ENCODE data around the gene USP43. TPM values are rescaled to one million over a fixed set of nuclear protein-coding genes. Genes with fewer than 3 reads are reported as not detected.

USP43 gene
- polyA plus RNA-seq, 1 donor (not counting 4 experiments of a cell fraction or from before 2014, with no cell fraction given): 2.2 TPM

DNA sequence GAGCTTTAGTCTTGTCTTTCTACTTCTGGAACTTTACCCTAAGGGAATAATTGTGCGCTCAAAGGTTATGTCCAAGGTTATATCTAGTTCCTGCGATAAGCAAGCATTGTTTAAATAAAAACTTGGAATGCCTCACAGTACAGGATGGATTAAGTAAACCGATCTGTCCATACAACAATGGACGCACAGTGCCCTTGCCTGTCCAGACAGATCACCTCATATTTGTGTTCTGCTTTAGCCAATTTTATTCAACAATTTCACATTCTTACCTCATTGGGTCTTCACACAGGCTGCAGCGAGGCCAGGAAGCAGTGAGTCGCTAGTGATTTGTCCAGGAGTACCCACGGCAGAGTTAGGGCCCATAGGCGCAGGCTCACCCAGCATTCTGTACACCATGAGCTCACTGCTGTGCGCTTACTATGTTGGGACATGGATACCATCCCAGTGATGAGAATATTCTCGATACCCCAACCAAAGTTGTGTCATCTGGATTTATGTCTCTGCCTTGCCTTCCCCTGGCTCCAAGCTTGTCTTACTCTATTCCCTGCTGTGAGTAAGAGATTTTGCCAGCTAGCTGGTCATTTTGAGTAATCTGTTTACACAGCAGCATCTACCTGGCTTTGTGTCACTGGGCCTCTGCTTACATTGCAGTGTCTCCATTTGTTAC lies 39.8 kb downstream of the USP43 start:
- Histone ChIP-seq H3K9ac (ENCODE audit: control insufficient read depth, extremely low read depth, insufficient read depth, low read length) (no peak overlapping the region), H3K4me1 (ENCODE audit: control insufficient read depth, extremely low read depth, insufficient read depth, low read length) (no peaks in the 10 kb centered on the region), H3K9me3 (ENCODE audit: control insufficient read depth, low read depth, low read length) (peaks cover 4% of the 10 kb centered on the region), H3K4me2 (ENCODE audit: control insufficient read depth, extremely low read depth, insufficient read depth, low read depth, low read length) (no peak overlapping the region), H3K27me3 (ENCODE audit: control insufficient read depth, extremely low read depth, insufficient read depth, low read length) (no peaks in the 10 kb centered on the region), H3K4me3 (ENCODE audit: control insufficient read depth in 2 of 3, extremely low read depth in 1 of 3, insufficient read depth in 2 of 3, low read depth in 1 of 3, low read length in 3 of 3) (no peak overlapping the region), H3K79me2 (ENCODE audit: control insufficient read depth, insufficient read depth, low read length) (no peaks in the 10 kb centered on the region), H4K20me1 (ENCODE audit: control insufficient read depth, extremely low read depth, insufficient read depth, low read length) (no peaks in the 10 kb centered on the region), H3K27ac (ENCODE audit: control insufficient read depth, insufficient read depth, low read length) (no peak overlapping the region), H3K9me1 (ENCODE audit: control insufficient read depth, extremely low read depth, insufficient read depth, low read length) (no peaks in the 10 kb centered on the region), H2AFZ (ENCODE audit: control insufficient read depth, low read length) (no peak overlapping the region), H3K36me3 (ENCODE audit: control insufficient read depth in 2 of 2, extremely low read depth in 1 of 2, insufficient read depth in 2 of 2, low read length in 2 of 2) (peaks cover 5 to 12% of the 10 kb centered on the region in 2 experiments)
- FAIRE-seq (peak; percentile 36), DNase-seq (ENCODE audit: low read depth, low spot score) (peak; percentile 11)
- no peak for TF ChIP-seq EZH2 (IDR thresholded peaks at IDR 0.05; ENCODE audit: low read length)
- TF ChIP-seq CTCF (optimal IDR thresholded peaks at IDR 0.05 in 1 of 3, IDR thresholded peaks at IDR 0.05 in 1 of 3, conservative IDR thresholded peaks at IDR 0.05 in 1 of 3; ENCODE audit: extremely low read depth in 1 of 3, insufficient read depth in 2 of 3, low read length in 3 of 3): no peak
- dilution Hi-C loops (cut with MboI; ENCODE audit: extremely low pct_ligation_motif_present, low sequenced_read_pairs): no loop called here

DNA sequence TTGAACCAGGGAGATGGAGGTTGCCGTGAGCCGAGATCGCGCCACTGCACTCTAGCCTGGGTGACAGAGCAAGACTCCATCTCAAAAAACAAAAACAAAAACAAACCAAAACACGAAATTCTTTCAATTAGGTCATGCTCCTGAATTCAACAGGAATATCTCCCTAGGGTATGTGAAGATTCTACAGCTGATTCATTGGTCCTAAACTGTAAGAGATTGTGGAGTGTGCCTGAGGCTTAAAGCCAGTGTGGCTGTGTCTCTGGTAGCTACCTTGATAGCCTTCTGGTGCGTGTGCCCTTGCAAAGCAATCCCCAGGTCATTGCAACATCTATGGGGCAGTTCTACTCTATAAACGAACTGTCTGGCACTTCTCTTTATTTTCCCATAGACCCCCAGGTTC lies 48.4 kb downstream of the USP43 start:
- TF ChIP-seq EZH2 (IDR thresholded peaks at IDR 0.05; ENCODE audit: low read length): no peak
- TF ChIP-seq CTCF (optimal IDR thresholded peaks at IDR 0.05 in 1 of 3, IDR thresholded peaks at IDR 0.05 in 1 of 3, conservative IDR thresholded peaks at IDR 0.05 in 1 of 3; ENCODE audit: extremely low read depth in 1 of 3, insufficient read depth in 2 of 3, low read length in 3 of 3): no peak
- H3K9me3 ChIP-seq (ENCODE audit: control insufficient read depth, low read depth, low read length): no peaks in the 10 kb centered on the region
- H3K4me1 ChIP-seq (ENCODE audit: control insufficient read depth, extremely low read depth, insufficient read depth, low read length): no peaks in the 10 kb centered on the region
- no peak overlapping the region for H2AFZ ChIP-seq (ENCODE audit: control insufficient read depth, low read length)
- H3K27ac ChIP-seq (ENCODE audit: control insufficient read depth, insufficient read depth, low read length): no peak overlapping the region
- H3K9ac ChIP-seq (ENCODE audit: control insufficient read depth, extremely low read depth, insufficient read depth, low read length): no peak overlapping the region
- H3K27me3 ChIP-seq (ENCODE audit: control insufficient read depth, extremely low read depth, insufficient read depth, low read length): no peaks in the 10 kb centered on the region
- H3K9me1 ChIP-seq (ENCODE audit: control insufficient read depth, extremely low read depth, insufficient read depth, low read length): no peaks in the 10 kb centered on the region
- FAIRE-seq (no peak), DNase-seq (ENCODE audit: low read depth, low spot score) (no peak)
- dilution Hi-C loops (cut with MboI; ENCODE audit: extremely low pct_ligation_motif_present, low sequenced_read_pairs): no loop called here
- H4K20me1 ChIP-seq (ENCODE audit: control insufficient read depth, extremely low read depth, insufficient read depth, low read length): no peaks in the 10 kb centered on the region
- H3K4me3 ChIP-seq (ENCODE audit: control insufficient read depth in 2 of 3, extremely low read depth in 1 of 3, insufficient read depth in 2 of 3, low read depth in 1 of 3, low read length in 3 of 3): no peak overlapping the region
- H3K4me2 ChIP-seq (ENCODE audit: control insufficient read depth, extremely low read depth, insufficient read depth, low read depth, low read length): no peak overlapping the region
- H3K36me3 ChIP-seq (ENCODE audit: control insufficient read depth in 2 of 2, extremely low read depth in 1 of 2, insufficient read depth in 2 of 2, low read length in 2 of 2): peaks cover 3 to 9% of the 10 kb centered on the region in 2 experiments
- no peaks in the 10 kb centered on the region for H3K79me2 ChIP-seq (ENCODE audit: control insufficient read depth, insufficient read depth, low read length)

All from keratinocyte (primary cell).